H1 (cell line): Measurements from ENCODE around the gene RHOV. TPM values are rescaled to one million over a fixed set of nuclear protein-coding genes. Genes with fewer than 3 reads are reported as not detected.

Source experiments
- CTCF ChIA-PET: fragments of 300-600 bp; sonication (Branson Sonifier 250); formaldehyde crosslinking; loops from one replicate; lab custom pipeline; 2021; ENCODE audit not compliant: partially characterized antibody; lab: Charles Lee
- POLR2A ChIA-PET: fragments of 300-600 bp; sonication (Branson Sonifier 250); formaldehyde crosslinking; loops from one replicate; lab custom pipeline; 2021; ENCODE audit warnings: inconsistent platforms; ENCODE audit not compliant: partially characterized antibody; lab: Charles Lee
- DNase-seq, 2 experiments: peaks; one replicate each; pipeline versions ENCODE4 v3.0.0 to v3.0.0-alpha.2; 2010 to 2022; ENCODE audit warnings: low spot score in 2 of 2, low read depth in 1 of 2, mixed read lengths in 1 of 2
- FAIRE-seq: peaks from 2 replicates; lab custom pipeline; 2011; peaks lifted over from hg19 to GRCh38; lab: Jason Lieb, UNC
- H2AFZ ChIP-seq: 2 replicates; pipeline ENCODE4 v1.8.1; 2012; ENCODE audit warnings: low read length, inconsistent platforms
- H2AK5ac ChIP-seq: 2 replicates; pipeline ENCODE4 v1.6.1; 2013; ENCODE audit warnings: low read depth, low read length
- H2BK120ac ChIP-seq: replicated peaks from 2 replicates; pipeline ENCODE3; 2013; ENCODE audit warnings: low read depth, low read length, inconsistent platforms
- H2BK12ac ChIP-seq: 2 replicates; pipeline ENCODE4 v1.6.1; 2013; ENCODE audit warnings: low read depth, low read length
- H2BK15ac ChIP-seq: 2 replicates; pipeline ENCODE4 v1.6.1; 2013; ENCODE audit warnings: low read length
- H2BK20ac ChIP-seq: 2 replicates; pipeline ENCODE4 v1.6.1; 2013; ENCODE audit warnings: low read length
- H2BK5ac ChIP-seq: 2 replicates; pipeline ENCODE4 v1.6.1; 2013; ENCODE audit warnings: low read depth, low read length
- H3K14ac ChIP-seq: 2 replicates; pipeline ENCODE4 v1.6.1; 2013; ENCODE audit warnings: inconsistent platforms; ENCODE audit not compliant: insufficient read length
- H3K18ac ChIP-seq: 2 replicates; pipeline ENCODE4 v1.6.1; 2013; ENCODE audit warnings: low read length; ENCODE audit errors: extremely low read depth
- H3K23ac ChIP-seq: 2 replicates; pipeline ENCODE4 v1.6.1; 2013; ENCODE audit warnings: inconsistent platforms; ENCODE audit not compliant: insufficient read length
- H3K23me2 ChIP-seq: 2 replicates; pipeline ENCODE4 v1.6.1; 2013; ENCODE audit warnings: low read depth, low read length
- H3K27ac ChIP-seq: 2 replicates; pipeline ENCODE4 v1.6.1; 2011; ENCODE audit warnings: low read depth, low read length, inconsistent platforms
- H3K27me3 ChIP-seq, 4 experiments: replicated peaks in 1 of 4; 1 replicate in 1 of 4; 2 replicates in 3 of 4; pipeline versions ENCODE4 v1.6.1 to v1.8.1; 2011 to 2013; ENCODE audit warnings: low read length in 3 of 4, mild to moderate bottlenecking in 3 of 4, inconsistent platforms in 2 of 4, mixed read lengths in 2 of 4, moderate library complexity in 1 of 4; ENCODE audit not compliant: control insufficient read depth in 3 of 4, insufficient read depth in 3 of 4; ENCODE audit errors: extremely low read depth in 1 of 4
- H3K36me3 ChIP-seq, 4 experiments: 2 replicates each; pipeline versions ENCODE4 v1.6.1 to v1.8.1; 2011 to 2013; ENCODE audit warnings: mild to moderate bottlenecking in 4 of 4, low read length in 3 of 4, moderate library complexity in 2 of 4, control low read depth in 1 of 4, inconsistent platforms in 1 of 4; ENCODE audit not compliant: insufficient read depth in 4 of 4, control insufficient read depth in 2 of 4
- H3K4ac ChIP-seq: replicated peaks from 2 replicates; pipeline ENCODE3; 2013; ENCODE audit warnings: low read length, low read depth, mixed read lengths, inconsistent platforms; ENCODE audit not compliant: insufficient read length
- H3K4me1 ChIP-seq, 4 experiments: replicated peaks in 1 of 4; 1 replicate in 1 of 4; 2 replicates in 3 of 4; pipeline versions ENCODE4 v1.6.1 to v1.8.1; 2011 to 2013; ENCODE audit warnings: low read length in 3 of 4, inconsistent platforms in 2 of 4, mixed read lengths in 1 of 4; ENCODE audit not compliant: insufficient read depth in 4 of 4, control insufficient read depth in 3 of 4
- H3K4me2 ChIP-seq, 2 experiments: 2 replicates each; pipeline versions ENCODE4 v1.6.1 to v1.8.1; 2011 to 2013; ENCODE audit warnings: low read depth in 2 of 2, low read length in 2 of 2, control low read depth in 1 of 2, inconsistent platforms in 1 of 2, mild to moderate bottlenecking in 1 of 2; ENCODE audit not compliant: insufficient read depth in 1 of 2
- H3K4me3 ChIP-seq, 4 experiments: fragments of 200-600, 300-600 bp in 1 of 4; sonication (generic), shearing (Covaris generic), sonication (Bioruptor Twin) in 1 of 4; 2 replicates each; pipeline versions ENCODE4 v1.5.1 to v1.8.1; 2011 to 2016; ENCODE audit warnings: low read length in 4 of 4, low read depth in 3 of 4, control low read depth in 2 of 4, inconsistent platforms in 2 of 4, mild to moderate bottlenecking in 2 of 4, mixed read lengths in 1 of 4, moderate library complexity in 1 of 4; ENCODE audit not compliant: insufficient read depth in 2 of 4; ENCODE audit errors: extremely low read depth in 1 of 4
- H3K56ac ChIP-seq: replicated peaks from 2 replicates; pipeline ENCODE3; 2013; ENCODE audit warnings: low read depth, mild to moderate bottlenecking, mixed read lengths, low read length, inconsistent platforms; ENCODE audit not compliant: insufficient read length
- H3K79me1 ChIP-seq: 2 replicates; pipeline ENCODE4 v1.6.1; 2013; ENCODE audit warnings: low read depth, low read length, control low read depth
- H3K79me2 ChIP-seq, 2 experiments: 2 replicates each; pipeline versions ENCODE4 v1.6.1 to v1.8.1; 2012 to 2013; ENCODE audit warnings: low read length in 2 of 2, mild to moderate bottlenecking in 2 of 2, inconsistent platforms in 1 of 2; ENCODE audit not compliant: insufficient read depth in 2 of 2, control insufficient read depth in 1 of 2
- H3K9ac ChIP-seq, 4 experiments: replicated peaks in 1 of 4; 1 replicate in 1 of 4; 2 replicates in 3 of 4; pipeline versions ENCODE4 v1.6.1 to v1.8.1; 2011 to 2013; ENCODE audit warnings: low read depth in 3 of 4, low read length in 3 of 4, control low read depth in 2 of 4, mild to moderate bottlenecking in 2 of 4, moderate library complexity in 2 of 4, inconsistent platforms in 1 of 4; ENCODE audit errors: extremely low read depth in 1 of 4
- H3K9me3 ChIP-seq, 2 experiments: 2 replicates each; pipeline versions ENCODE4 v1.6.1 to v1.8.1; 2012 to 2013; ENCODE audit warnings: mild to moderate bottlenecking in 2 of 2, moderate library complexity in 2 of 2, control low read depth in 1 of 2, inconsistent platforms in 1 of 2, low read depth in 1 of 2, low read length in 1 of 2, mixed read lengths in 1 of 2; ENCODE audit not compliant: insufficient read depth in 2 of 2
- H4K20me1 ChIP-seq, 2 experiments: replicated peaks in 1 of 2; 2 replicates each; pipeline versions ENCODE3 to v1.8.1; 2011 to 2013; ENCODE audit warnings: inconsistent platforms in 2 of 2, low read length in 2 of 2, mild to moderate bottlenecking in 1 of 2; ENCODE audit not compliant: insufficient read depth in 2 of 2, control insufficient read depth in 1 of 2
- H4K5ac ChIP-seq: 2 replicates; pipeline ENCODE4 v1.6.1; 2013; ENCODE audit warnings: low read length, low read depth, mixed read lengths, inconsistent platforms; ENCODE audit not compliant: insufficient read length
- H4K8ac ChIP-seq: 2 replicates; pipeline ENCODE4 v1.8.0; 2013; ENCODE audit warnings: mild to moderate bottlenecking, moderate library complexity, low read length, inconsistent platforms; ENCODE audit not compliant: insufficient read depth; ENCODE audit errors: extremely low read depth
- H4K91ac ChIP-seq: replicated peaks from 2 replicates; pipeline ENCODE3; 2013; ENCODE audit warnings: low read length, mixed read lengths, inconsistent platforms; ENCODE audit not compliant: insufficient read length
- CEBPB ChIP-seq: IDR thresholded peaks from 2 replicates; pipeline ENCODE4 v1.6.1; 2012; ENCODE audit warnings: low read depth, low read length
- EGR1 ChIP-seq: IDR thresholded peaks from 2 replicates; pipeline ENCODE4 v1.6.1; 2011; ENCODE audit warnings: low read depth, low read length, borderline replicate concordance
- FOSL1 ChIP-seq: IDR thresholded peaks from 2 replicates; pipeline ENCODE4 v1.6.1; 2011; ENCODE audit warnings: mild to moderate bottlenecking, low read depth, low read length, moderate library complexity; ENCODE audit not compliant: insufficient read depth
- MAFK ChIP-seq: IDR thresholded peaks from 2 replicates; pipeline ENCODE4 v1.6.1; 2012; ENCODE audit warnings: low read depth, mild to moderate bottlenecking, improper control_type of control experiment, low read length
- NRF1 ChIP-seq: IDR thresholded peaks from 2 replicates; pipeline ENCODE4 v1.6.1; 2011; ENCODE audit warnings: mild to moderate bottlenecking, low read depth, low read length, improper control_type of control experiment
- SIN3A ChIP-seq, 2 experiments: IDR thresholded peaks in 1 of 2; conservative IDR thresholded peaks in 1 of 2; 2 replicates each; pipeline ENCODE4 v1.6.1; 2011 to 2012; ENCODE audit warnings: low read length in 2 of 2, improper control_type of control experiment in 1 of 2, low read depth in 1 of 2, mild to moderate bottlenecking in 1 of 2
- SIRT6 ChIP-seq: IDR thresholded peaks from one replicate; pipeline ENCODE4 v1.7.1; 2012; ENCODE audit warnings: low read length, inconsistent platforms
- WGBS, 2 experiments: shearing (Covaris generic) in 1 of 2; methylation state at CpG; one replicate each; pipeline versions ENCODE4 v1.1.6 to v1.1.7; 2013 to 2015; ENCODE audit warnings: low lambda C conversion rate in 2 of 2, mixed read lengths in 2 of 2, inconsistent platforms in 1 of 2, low coverage in 1 of 2, missing lambda C conversion rate in 1 of 2; ENCODE audit not compliant: insufficient replicate concordance in 2 of 2, insufficient coverage in 1 of 2, insufficient read length in 1 of 2; ENCODE audit errors: extremely low coverage in 1 of 2, missing lambda C conversion rate in 1 of 2; 5-methylcytosine and 5-hydroxymethylcytosine counted together
- polyA plus RNA-seq, 7 experiments: library from polyadenylated mRNA; depleted of rRNA in 3 of 7; stranded (reverse) in 5 of 7; unstranded in 2 of 7; fragments of >200 nt in 5 of 7; fragments of 200-250 nt in 2 of 7; gene quantifications; 1 replicate in 5 of 7; 2 replicates in 1 of 7; 4 replicates in 1 of 7; pipeline versions ENCODE4 v1.2.1 to v1.2.3, GENCODE V29; 2011 to 2013; ENCODE audit warnings: missing spikeins in 2 of 7, mixed read lengths in 2 of 7
- total RNA-seq: library from RNA; stranded (reverse); fragmentation: NEBNext Ultra II Directional; extraction: Animal tissue kit (Norgen Biotek cat#: 25700); gene quantifications from 2 replicates; pipeline ENCODE4 v1.2.1, GENCODE V29; 2021
- TF ChIP-seq, protein P1 (sequence below): IDR thresholded peaks from 2 replicates; pipeline ENCODE4 v1.6.1; 2011; ENCODE audit warnings: low read length, improper control_type of control experiment

RHOV gene
- total and polyA plus RNA-seq, 2 of the 8 experiments (the other 6 are each of a cell fraction or from before 2014, with no cell fraction given), result 1.5 to 2.7 TPM

DNA sequence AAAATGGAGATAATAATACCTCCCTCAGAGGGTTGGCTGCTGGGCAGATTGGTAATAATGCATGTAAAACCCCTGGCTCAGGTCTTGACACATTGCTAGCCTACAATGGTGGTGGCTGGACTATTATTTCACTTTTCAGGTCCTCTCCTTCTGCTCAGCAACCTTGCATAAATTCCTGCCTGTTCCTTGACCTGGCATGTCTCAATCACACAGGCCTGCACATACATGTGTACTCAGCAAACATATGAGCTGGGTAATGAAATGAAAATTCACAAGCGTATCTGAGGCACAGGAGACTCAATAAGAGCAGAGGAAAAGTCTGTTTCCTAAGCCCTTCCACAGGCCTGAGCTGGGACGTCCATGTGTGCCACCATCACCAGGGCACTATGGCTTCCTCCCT is 37.7 kb upstream of the RHOV start:
- no peaks in the 10 kb centered on the region for H3K36me3 ChIP-seq
- CTCF ChIA-PET, result interaction anchor here (0.6 to 20.6 kb wide), 8 partner anchors 9 to 108 kb away, joined by 3 to 619 read pairs (median 8); partner anchors contain the start of genes DLL4 and VPS18
- no peak overlapping the region for H3K23ac ChIP-seq
- peak overlapping the region; percentile 84; the same call in 1 of the 2 replicates for H2BK12ac ChIP-seq
- no peak overlapping the region for H2BK15ac ChIP-seq
- H3K56ac ChIP-seq, result no peak overlapping the region
- no peak overlapping the region for H2BK20ac ChIP-seq
- H4K20me1 ChIP-seq, result no peaks in the 10 kb centered on the region
- H3K4me2 ChIP-seq, result 0 out of 4 replicates have a peak overlapping the region, but pooled peaks of 1 of the 2 experiments have one; percentile 1
- H2AFZ ChIP-seq, result no peak overlapping the region
- no peak overlapping the region for H4K91ac ChIP-seq
- H3K79me2 ChIP-seq, result no peaks in the 10 kb centered on the region
- no peak overlapping the region for H3K14ac ChIP-seq
- 0 out of 2 replicates have a peak overlapping the region, but pooled peaks have one; percentile 84 for H2AK5ac ChIP-seq
- H3K9ac ChIP-seq, result 0 out of 7 replicates have a peak overlapping the region, but pooled peaks of 1 of the 4 experiments have one; percentile 15
- H3K9me3 ChIP-seq, result no peaks in the 10 kb centered on the region
- H4K5ac ChIP-seq, result no peak overlapping the region
- H3K18ac ChIP-seq, result 0 out of 2 replicates have a peak overlapping the region, but pooled peaks have one; percentile 9
- H3K4ac ChIP-seq, result no peak overlapping the region
- no peaks in the 10 kb centered on the region for H3K79me1 ChIP-seq
- H2BK120ac ChIP-seq, result no peak overlapping the region
- FAIRE-seq, result no peak
- no peak for DNase-seq
- H3K27me3 ChIP-seq, result peaks cover 0 to 4% (median 0%) of the 10 kb centered on the region in 4 experiments; a peak in 2 of 7 replicates
- H3K4me3 ChIP-seq, result no peak overlapping the region
- H3K23me2 ChIP-seq, result peaks cover 7% of the 10 kb centered on the region; the same call in 1 of the 2 replicates
- WGBS, 2 experiments, result 83% methylated on average over 2 of the region's 2 CpGs; no CpG with 5 or more reads in 1 of the 2 experiments
- H3K4me1 ChIP-seq, result peaks cover 0 to 34% (median 17%) of the 10 kb centered on the region in 4 experiments; a peak in 6 of 7 replicates
- no peak overlapping the region for H4K8ac ChIP-seq
- no peak overlapping the region for H3K27ac ChIP-seq
- H2BK5ac ChIP-seq, result peak overlapping the region; percentile 12; the same call in 1 of the 2 replicates
- POLR2A ChIA-PET, result interaction anchor here (0.6 to 11.5 kb wide), 5 partner anchors 12 to 427 kb away, joined by 3 to 209 read pairs (median 6); partner anchors contain the start of genes CHAC1 and DLL4
- TF ChIP-seq SIN3A (conservative IDR thresholded peaks at IDR 0.05 in 1 of 2, IDR thresholded peaks at IDR 0.05 in 1 of 2; ENCODE audit: low read depth in 1 of 2, low read length in 2 of 2) (no peak), SIRT6 (no peak), CEBPB (no peak), EGR1 (no peak), FOSL1 (no peak), MAFK (no peak), NRF1 (no peak)
- TF ChIP-seq, protein P1, sequence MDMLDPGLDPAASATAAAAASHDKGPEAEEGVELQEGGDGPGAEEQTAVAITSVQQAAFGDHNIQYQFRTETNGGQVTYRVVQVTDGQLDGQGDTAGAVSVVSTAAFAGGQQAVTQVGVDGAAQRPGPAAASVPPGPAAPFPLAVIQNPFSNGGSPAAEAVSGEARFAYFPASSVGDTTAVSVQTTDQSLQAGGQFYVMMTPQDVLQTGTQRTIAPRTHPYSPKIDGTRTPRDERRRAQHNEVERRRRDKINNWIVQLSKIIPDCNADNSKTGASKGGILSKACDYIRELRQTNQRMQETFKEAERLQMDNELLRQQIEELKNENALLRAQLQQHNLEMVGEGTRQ, result no peak
